ENCODE data around the gene FUT9. TPM values are rescaled to one million over a fixed set of nuclear protein-coding genes. Genes with fewer than 3 reads are reported as not detected.

Gene FUT9
- polyA plus RNA-seq, 3 donors = not detected

DNA sequence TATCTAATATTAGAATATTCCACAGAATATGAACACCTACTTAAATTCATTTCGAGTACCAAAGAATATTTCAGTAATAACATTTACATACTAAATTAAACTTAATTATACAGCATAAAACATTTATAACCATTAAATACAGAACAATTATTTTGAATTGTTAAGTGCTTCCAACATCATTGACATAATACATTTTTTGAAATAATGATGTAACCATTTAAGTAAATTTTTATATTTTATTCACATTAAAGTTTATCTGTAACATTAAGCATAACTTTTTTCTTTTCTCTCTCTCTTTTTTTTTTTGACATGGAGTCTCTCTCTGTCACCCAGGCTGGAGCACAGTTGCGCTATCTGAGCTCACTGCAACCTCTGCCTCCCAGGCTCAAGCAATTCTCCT, 44.5 kb downstream of the FUT9 start:
- H3K4me3 Mint-ChIP-seq = no peak overlapping the region

DNA sequence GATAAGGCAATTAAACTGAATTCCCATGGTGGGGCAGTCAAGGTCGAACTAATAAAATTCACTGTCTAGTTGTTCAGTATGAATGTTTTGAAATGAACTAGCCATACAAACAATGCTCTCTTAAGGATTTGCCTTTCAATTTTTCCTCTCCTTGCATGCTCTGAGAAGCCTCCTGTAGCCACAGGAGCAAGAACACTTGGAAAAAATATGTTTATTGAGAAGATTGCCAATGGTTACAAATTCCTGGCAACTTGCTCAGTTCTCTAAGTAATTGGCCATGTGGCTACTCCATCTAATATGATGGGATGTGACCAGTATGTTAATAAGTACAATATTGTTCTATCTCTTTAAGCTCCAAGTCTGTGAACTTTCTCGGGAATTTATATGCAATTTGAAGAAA, 49.4 kb downstream of the FUT9 start:
- H3K4me3 ChIP-seq (replicated peaks in 1 of 3; ENCODE audit: low read depth in 2 of 3, low read length in 3 of 3) = no peak overlapping the region
- DNase-seq = no peak
- no peak overlapping the region for H3K4me2 ChIP-seq (replicated peaks; ENCODE audit: extremely low read depth, low read length, poor library complexity, severe bottlenecking)
- H3K4me1 ChIP-seq (ENCODE audit: control insufficient read depth in 1 of 2, insufficient read depth in 2 of 2, low read length in 2 of 2) = no peaks in the 10 kb centered on the region
- no peak overlapping the region for H3K9ac ChIP-seq (ENCODE audit: insufficient read depth, low read length, poor library complexity, severe bottlenecking)
- H3K27me3 ChIP-seq (ENCODE audit: control insufficient read depth in 2 of 2, insufficient read depth in 2 of 2, low read length in 2 of 2) = no peaks in the 10 kb centered on the region
- Mint-ChIP-seq H3K36me3 (no peaks in the 10 kb centered on the region), H3K9me3 (peaks cover 0 to 1% (median 0%) of the 10 kb centered on the region in 7 donors), H3K27me3 (ENCODE audit: low read depth in 3 of 3) (peaks cover 0 to 2% (median 0%) of the 10 kb centered on the region in 3 donors), H3K27ac (no peak overlapping the region), H3K4me1 (no peaks in the 10 kb centered on the region), H3K4me3 (no peak overlapping the region)
- no peaks in the 10 kb centered on the region for H3K9me3 ChIP-seq (replicated peaks in 1 of 2; ENCODE audit: control insufficient read depth in 1 of 2, insufficient read depth in 1 of 2, low read length in 2 of 2)
- no CpG with 5 or more reads among the region's 2 CpGs for WGBS (ENCODE audit: insufficient coverage)
- no peak overlapping the region for H3K27ac ChIP-seq (ENCODE audit: low read depth in 1 of 2, low read length in 2 of 2)
- no peaks in the 10 kb centered on the region for H3K36me3 ChIP-seq (replicated peaks in 1 of 2; ENCODE audit: control insufficient read depth in 1 of 2, insufficient read depth in 2 of 2, low read length in 2 of 2)
- H3K79me2 ChIP-seq (ENCODE audit: insufficient read depth, low read length) = no peaks in the 10 kb centered on the region
- TF ChIP-seq CTCF (IDR thresholded peaks at IDR 0.05) = no peak
- no peaks in the 10 kb centered on the region for H4K20me1 ChIP-seq (ENCODE audit: insufficient read depth, low read length)
- intact Hi-C loops (cut with micrococcal nuclease) = no loop called here
- no peak overlapping the region for H2AFZ ChIP-seq (ENCODE audit: insufficient read depth, low read depth, low read length, poor library complexity, severe bottlenecking)

More for the DNA sequence above, 44.5 kb downstream of the FUT9 start:
- Histone ChIP-seq H3K79me2 (ENCODE audit: insufficient read depth, low read length) (no peaks in the 10 kb centered on the region), H3K4me3 (replicated peaks in 1 of 3; ENCODE audit: low read depth in 2 of 3, low read length in 3 of 3) (no peak overlapping the region), H3K27me3 (ENCODE audit: control insufficient read depth in 2 of 2, insufficient read depth in 2 of 2, low read length in 2 of 2) (no peaks in the 10 kb centered on the region), H3K36me3 (replicated peaks in 1 of 2; ENCODE audit: control insufficient read depth in 1 of 2, insufficient read depth in 2 of 2, low read length in 2 of 2) (no peaks in the 10 kb centered on the region), H4K20me1 (ENCODE audit: insufficient read depth, low read length) (no peaks in the 10 kb centered on the region), H3K4me2 (replicated peaks; ENCODE audit: extremely low read depth, low read length, poor library complexity, severe bottlenecking) (no peak overlapping the region), H3K9ac (ENCODE audit: insufficient read depth, low read length, poor library complexity, severe bottlenecking) (no peak overlapping the region), H3K27ac (ENCODE audit: low read depth in 1 of 2, low read length in 2 of 2) (no peak overlapping the region), H3K4me1 (ENCODE audit: control insufficient read depth in 1 of 2, insufficient read depth in 2 of 2, low read length in 2 of 2) (no peaks in the 10 kb centered on the region), H2AFZ (ENCODE audit: insufficient read depth, low read depth, low read length, poor library complexity, severe bottlenecking) (no peak overlapping the region), H3K9me3 (replicated peaks in 1 of 2; ENCODE audit: control insufficient read depth in 1 of 2, insufficient read depth in 1 of 2, low read length in 2 of 2) (no peaks in the 10 kb centered on the region)
- DNase-seq = no peak
- H3K36me3 Mint-ChIP-seq = no peaks in the 10 kb centered on the region
- H3K4me1 Mint-ChIP-seq = no peaks in the 10 kb centered on the region
- TF ChIP-seq CTCF (IDR thresholded peaks at IDR 0.05) = no peak
- intact Hi-C loops (cut with micrococcal nuclease) = no loop called here
- H3K27me3 Mint-ChIP-seq (ENCODE audit: low read depth in 3 of 3) = no peaks in the 10 kb centered on the region
- WGBS (ENCODE audit: insufficient coverage) = no CpG with 5 or more reads among the region's 2 CpGs
- H3K27ac Mint-ChIP-seq = no peak overlapping the region
- H3K9me3 Mint-ChIP-seq = peaks cover 0 to 1% (median 0%) of the 10 kb centered on the region in 7 donors

Data from CD14-positive monocyte (primary cell).